Effector memory CD4-positive, alpha-beta T cell (primary cell): ENCODE data around the gene SCAMP4.
"Not testable (repeated sequence)": the region's sequence is repeated elsewhere in the genome, so short reads cannot be mapped to it uniquely, and the experiment has no call there.

Experiments
- DNase-seq, 3 donors: peaks; one replicate each; pipeline ENCODE4 v3.0.0-alpha.2; 2020
- H3K27ac ChIP-seq: 2 replicates; pipeline ENCODE4 v1.7.0; 2013; ENCODE audit warnings: mild to moderate bottlenecking, low read length, moderate library complexity; ENCODE audit not compliant: insufficient read depth, poor library complexity, severe bottlenecking
- H3K27me3 ChIP-seq: replicated peaks from 2 replicates; pipeline ENCODE4 v1.7.0; 2013; ENCODE audit warnings: mild to moderate bottlenecking, low read length; ENCODE audit not compliant: insufficient read depth, control insufficient read depth, poor library complexity, severe bottlenecking
- H3K36me3 ChIP-seq: 2 replicates; pipeline ENCODE4 v1.7.0; 2013; ENCODE audit warnings: mild to moderate bottlenecking, low read length, moderate library complexity; ENCODE audit not compliant: control insufficient read depth, insufficient read depth
- H3K4me1 ChIP-seq: 2 replicates; pipeline ENCODE4 v1.7.0; 2013; ENCODE audit warnings: low read length, mild to moderate bottlenecking; ENCODE audit not compliant: control insufficient read depth, insufficient read depth, poor library complexity, severe bottlenecking
- H3K4me3 ChIP-seq: 2 replicates; pipeline ENCODE4 v1.7.0; 2013; ENCODE audit warnings: low read length, low read depth, mild to moderate bottlenecking; ENCODE audit not compliant: insufficient read depth, poor library complexity, severe bottlenecking
- H3K9me3 ChIP-seq: 2 replicates; pipeline ENCODE4 v1.7.0; 2013; ENCODE audit warnings: mild to moderate bottlenecking, low read length, moderate library complexity; ENCODE audit not compliant: control insufficient read depth

SCAMP4 gene

GRCh38 chr19:1875646-1876495 lies 29.3 kb upstream of the SCAMP4 start:
- H3K27me3 ChIP-seq: no peaks in the 10 kb centered on the region
- H3K4me1 ChIP-seq: peaks cover 36% of the 10 kb centered on the region
- peak overlapping the region; percentile 81 for H3K4me3 ChIP-seq
- H3K9me3 ChIP-seq: no peaks in the 10 kb centered on the region
- peaks cover 22% of the 10 kb centered on the region for H3K36me3 ChIP-seq
- peak; percentile 78 to 82 (median 78) for DNase-seq
- H3K27ac ChIP-seq: peak overlapping the region; percentile 90

GRCh38 chr19:1876496-1877279 lies 28.5 kb upstream of the SCAMP4 start:
- H3K27ac ChIP-seq: peak overlapping the region; percentile 90
- H3K36me3 ChIP-seq: peaks cover 16% of the 10 kb centered on the region
- DNase-seq, H3K9me3 ChIP-seq, H3K27me3 ChIP-seq: not testable (repeated sequence)
- peaks cover 40% of the 10 kb centered on the region for H3K4me1 ChIP-seq
- H3K4me3 ChIP-seq: peak overlapping the region; percentile 81

GRCh38 chr19:1877280-1877660 lies 27.9 kb upstream of the SCAMP4 start:
- H3K9me3 ChIP-seq: not testable (repeated sequence)
- peaks cover 46% of the 10 kb centered on the region for H3K4me1 ChIP-seq

GRCh38 chr19:1878583-1878982 lies 26.6 kb upstream of the SCAMP4 start:
- not testable (repeated sequence) for DNase-seq, H3K9me3 ChIP-seq, H3K27ac ChIP-seq, H3K4me3 ChIP-seq, H3K27me3 ChIP-seq
- Histone ChIP-seq H3K36me3 (peaks cover 11% of the 10 kb centered on the region), H3K4me1 (peaks cover 49% of the 10 kb centered on the region)

More at GRCh38 chr19:1877280-1877660, 27.9 kb upstream of the SCAMP4 start:
- peaks cover 16% of the 10 kb centered on the region for H3K36me3 ChIP-seq
- not testable (repeated sequence) for DNase-seq, H3K27ac ChIP-seq, H3K27me3 ChIP-seq, H3K4me3 ChIP-seq

GRCh38 chr19:1879982-1880381 lies 25.2 kb upstream of the SCAMP4 start:
- Histone ChIP-seq H3K36me3 (peaks cover 11% of the 10 kb centered on the region), H3K27ac (peak overlapping the region; percentile 37), H3K4me1 (peaks cover 42% of the 10 kb centered on the region)
- not testable (repeated sequence) for H3K27me3 ChIP-seq, H3K9me3 ChIP-seq, DNase-seq, H3K4me3 ChIP-seq

GRCh38 chr19:1880611-1881392 lies 24.4 kb upstream of the SCAMP4 start:
- H3K9me3 ChIP-seq: no peaks in the 10 kb centered on the region
- no peak overlapping the region for H3K4me3 ChIP-seq
- H3K36me3 ChIP-seq: peaks cover 11% of the 10 kb centered on the region
- DNase-seq: no peak
- H3K27ac ChIP-seq: peak overlapping the region; percentile 37
- H3K27me3 ChIP-seq: no peaks in the 10 kb centered on the region
- peaks cover 42% of the 10 kb centered on the region for H3K4me1 ChIP-seq

- peak overlapping the region; percentile 98 for H3K4me3 ChIP-seq
- not testable (repeated sequence) for H3K9me3 ChIP-seq, DNase-seq, H3K27me3 ChIP-seq
- H3K36me3 ChIP-seq: peaks cover 11% of the 10 kb centered on the region
- H3K27ac ChIP-seq: peak overlapping the region; percentile 88
- peaks cover 37% of the 10 kb centered on the region for H3K4me1 ChIP-seq
Observed at GRCh38 chr19:1881393-1882088, 23.7 kb upstream of the SCAMP4 start.

GRCh38 chr19:1882089-1882785 lies 23.0 kb upstream of the SCAMP4 start:
- Histone ChIP-seq H3K4me1 (peaks cover 34% of the 10 kb centered on the region), H3K27ac (peak overlapping the region; percentile 88), H3K27me3 (no peaks in the 10 kb centered on the region), H3K4me3 (peak overlapping the region; percentile 98), H3K9me3 (no peaks in the 10 kb centered on the region), H3K36me3 (peaks cover 11% of the 10 kb centered on the region)
- peak; percentile 57 to 72 (median 64) for DNase-seq
